SK-N-MC (cell line): ENCODE data around the gene KCNQ1OT1.

Experiments used
- EZH2 ChIP-seq: fragments of 200-600 bp; sonication (generic); IDR thresholded peaks from one replicate; pipeline ENCODE4 v1.6.1; 2017; ENCODE audit warnings: antibody characterized with exemption
- FOXP2 ChIP-seq: optimal IDR thresholded peaks from 2 replicates; pipeline ENCODE3; 2011; ENCODE audit warnings: mild to moderate bottlenecking, moderate library complexity; ENCODE audit not compliant: insufficient read depth; ENCODE audit errors: extremely low read length, control extremely low read depth
- POLR2AphosphoS5 ChIP-seq: IDR thresholded peaks from 2 replicates; pipeline ENCODE4 v1.6.1; 2012; ENCODE audit warnings: mild to moderate bottlenecking, low read depth, low read length, borderline replicate concordance

DNA sequence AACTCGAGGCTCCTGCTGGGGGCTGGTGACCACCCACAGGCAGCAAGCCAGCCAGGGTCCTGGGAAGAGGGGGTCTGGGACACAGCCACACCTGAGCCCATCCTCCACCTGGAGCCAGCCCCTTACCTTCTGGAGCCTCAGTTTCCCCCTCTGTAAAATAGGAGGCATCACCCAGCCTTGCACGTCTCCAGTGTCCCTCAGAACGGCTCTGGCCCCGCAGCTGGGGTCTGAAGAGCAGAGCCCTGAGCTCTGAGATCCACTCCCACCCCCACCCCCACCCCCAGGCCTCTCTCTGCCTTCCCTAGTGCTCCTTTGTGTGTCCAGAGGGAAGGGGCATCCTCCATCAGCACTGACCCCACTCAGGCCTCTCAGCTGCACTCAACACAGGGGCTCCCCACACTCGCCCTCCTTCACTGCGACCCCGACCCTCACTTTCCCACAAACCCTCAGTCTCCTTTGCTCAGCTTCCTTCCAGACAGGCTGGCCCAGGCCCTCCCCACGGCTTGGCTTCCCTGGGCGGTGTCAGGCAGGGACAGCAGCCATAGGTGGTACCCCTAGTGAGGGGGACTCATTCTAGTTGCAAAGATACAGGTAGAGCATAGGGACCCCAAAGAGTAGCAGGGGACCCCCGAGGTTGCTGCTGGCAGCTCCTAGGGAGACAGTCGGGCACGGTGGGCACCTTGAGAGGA is 33.3 kb upstream of the KCNQ1OT1 start:
- TF ChIP-seq POLR2AphosphoS5, result no peak
- TF ChIP-seq EZH2, result no peak
- TF ChIP-seq FOXP2, result no peak
